ENCODE data around the gene C2CD4B. TPM values are rescaled to one million over a fixed set of nuclear protein-coding genes. Genes with fewer than 3 reads are reported as not detected.

C2CD4B gene
- total and polyA plus RNA-seq, 2 of the 13 experiments (the other 11 are each of a cell fraction or from before 2014, with no cell fraction given): not detected

GRCh38 chr15:62164014-62164395, 1.1 kb downstream of the C2CD4B start:
- Histone ChIP-seq H3K9me3 (ENCODE audit: low read length) (no peaks in the 10 kb centered on the region), H3K4me1 (ENCODE audit: insufficient read depth, low read length) (no peaks in the 10 kb centered on the region), H4K20me1 (ENCODE audit: insufficient read depth, low read length) (no peaks in the 10 kb centered on the region), H3K9ac (ENCODE audit: insufficient read depth, low read depth, low read length) (no peak overlapping the region), H3K27ac (ENCODE audit: extremely low read length, insufficient read depth, low read length) (no peak overlapping the region), H3K4me3 (replicated peaks in 1 of 3; ENCODE audit: insufficient read depth in 1 of 3, low read depth in 2 of 3, low read length in 3 of 3) (no peak overlapping the region; a peak in 1 of 6 replicates), H2AFZ (ENCODE audit: low read length) (no peak overlapping the region), H3K36me3 (replicated peaks in 1 of 2; ENCODE audit: control insufficient read depth in 1 of 2, insufficient read depth in 2 of 2, low read length in 2 of 2) (no peaks in the 10 kb centered on the region), H3K4me2 (ENCODE audit: low read depth, low read length) (peak overlapping the region; percentile 23; the same call in 1 of the 2 replicates), H3K79me2 (ENCODE audit: insufficient read depth, low read length) (no peaks in the 10 kb centered on the region), H3K27me3 (ENCODE audit: control insufficient read depth in 1 of 2, insufficient read depth in 2 of 2, low read length in 2 of 2) (peaks cover 1 to 27% of the 10 kb centered on the region in 2 experiments; a peak in 3 of 5 replicates)
- FAIRE-seq (no peak), DNase-seq (ENCODE audit: low spot score) (no peak), ATAC-seq (peak; percentile 50; the same call in 2 of the 3 replicates)
- 90% methylated on average over 16 of the region's 52 CpGs for WGBS (ENCODE audit: low lambda C conversion rate)
- BruUV-seq (replicated peaks): no TSS peak
- in situ Hi-C loops (cut with HindIII; ENCODE audit: extremely low pct_ligation_motif_present, low pct_unique_long_range_greater_than_20kb): no loop called here
- intact Hi-C loops (cut with micrococcal nuclease; ENCODE audit: unreplicated experiment): no loop called here
- TF ChIP-seq ATRX (CRISPR knock-in tag; IDR thresholded peaks at IDR 0.05; ENCODE audit: borderline replicate concordance) (no peak), NFKBIZ (CRISPR knock-in tag; IDR thresholded peaks at IDR 0.05) (no peak), ZNF777 (CRISPR knock-in tag; IDR thresholded peaks at IDR 0.05) (peak; percentile 63), FOXA3 (CRISPR knock-in tag; IDR thresholded peaks at IDR 0.05) (no peak)
- ChIA-PET POLR2A (no interaction called here), CTCF (ENCODE audit: low intra/inter-chr PET ratio, low total read pairs) (no interaction called here)

DNA sequence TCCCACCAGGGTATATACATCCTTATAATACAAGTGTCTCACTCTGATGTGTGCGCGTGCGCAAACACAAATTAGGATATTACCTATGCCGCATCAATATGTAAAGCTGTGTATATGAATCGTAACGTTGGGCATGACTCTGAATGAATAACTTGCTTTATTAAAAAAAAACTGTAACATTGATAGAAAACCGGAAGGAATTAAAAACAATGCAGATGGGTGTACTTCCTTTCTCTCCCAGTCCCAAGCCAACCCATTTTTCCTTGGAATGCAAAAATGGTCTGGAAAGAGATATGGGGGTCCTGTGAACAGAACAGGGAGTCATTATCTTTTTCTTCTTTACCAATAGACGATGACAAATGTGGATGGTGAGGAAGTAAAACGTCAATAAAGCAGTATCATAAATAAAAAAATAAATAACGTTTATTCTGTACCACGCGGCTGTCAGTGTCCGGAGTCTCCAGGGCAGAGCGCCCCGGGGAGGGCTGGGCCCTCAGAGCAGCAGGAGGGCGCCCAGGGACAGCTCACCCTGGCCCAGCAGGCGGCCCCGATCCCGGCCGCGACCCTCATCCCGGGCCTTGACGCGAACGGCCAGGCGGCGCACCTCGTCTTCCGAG, 1.6 kb downstream of the C2CD4B start:
- WGBS (ENCODE audit: low lambda C conversion rate): 46% methylated on average over 25 of the region's 29 CpGs
- no TSS peak for BruUV-seq (replicated peaks)
- in situ Hi-C loops (cut with HindIII; ENCODE audit: extremely low pct_ligation_motif_present, low pct_unique_long_range_greater_than_20kb): no loop called here
- peak; percentile 57 for ATAC-seq
- H3K27me3 ChIP-seq (ENCODE audit: control insufficient read depth in 1 of 2, insufficient read depth in 2 of 2, low read length in 2 of 2): peaks cover 1 to 24% of the 10 kb centered on the region in 2 experiments; a peak in 3 of 5 replicates
- no peak overlapping the region for H3K4me3 ChIP-seq (replicated peaks in 1 of 3; ENCODE audit: insufficient read depth in 1 of 3, low read depth in 2 of 3, low read length in 3 of 3)
- no peaks in the 10 kb centered on the region for H3K79me2 ChIP-seq (ENCODE audit: insufficient read depth, low read length)
- DNase-seq (ENCODE audit: low spot score): no peak
- intact Hi-C loops (cut with micrococcal nuclease; ENCODE audit: unreplicated experiment): no loop called here
- no peak overlapping the region for H3K9ac ChIP-seq (ENCODE audit: insufficient read depth, low read depth, low read length)
- H3K4me2 ChIP-seq (ENCODE audit: low read depth, low read length): no peak overlapping the region
- no peak overlapping the region for H2AFZ ChIP-seq (ENCODE audit: low read length)
- H3K27ac ChIP-seq (ENCODE audit: extremely low read length, insufficient read depth, low read length): no peak overlapping the region
- ChIA-PET CTCF (ENCODE audit: low intra/inter-chr PET ratio, low total read pairs) (no interaction called here), POLR2A (no interaction called here)
- no peak for FAIRE-seq
- no peaks in the 10 kb centered on the region for H3K4me1 ChIP-seq (ENCODE audit: insufficient read depth, low read length)
- no peaks in the 10 kb centered on the region for H3K36me3 ChIP-seq (replicated peaks in 1 of 2; ENCODE audit: control insufficient read depth in 1 of 2, insufficient read depth in 2 of 2, low read length in 2 of 2)
- no peaks in the 10 kb centered on the region for H3K9me3 ChIP-seq (ENCODE audit: low read length)
- TF ChIP-seq MLLT10 (CRISPR knock-in tag; IDR thresholded peaks at IDR 0.05) (no peak), ZFX (CRISPR knock-in tag; IDR thresholded peaks at IDR 0.05; ENCODE audit: low read depth) (no peak), ZNF512 (CRISPR knock-in tag; IDR thresholded peaks at IDR 0.05) (no peak)
- no peaks in the 10 kb centered on the region for H4K20me1 ChIP-seq (ENCODE audit: insufficient read depth, low read length)
